Effector memory CD4-positive, alpha-beta T cell (primary cell): ENCODE measurements around the gene MTHFD2.
"Not testable (repeated sequence)": the region's sequence is repeated elsewhere in the genome, so short reads cannot be mapped to it uniquely, and the experiment has no call there.

Experiments
- DNase-seq, 3 donors: peaks; one replicate each; pipeline ENCODE4 v3.0.0-alpha.2; 2020
- H3K27ac ChIP-seq: 2 replicates; pipeline ENCODE4 v1.7.0; 2013; ENCODE audit warnings: mild to moderate bottlenecking, low read length, moderate library complexity; ENCODE audit not compliant: insufficient read depth, poor library complexity, severe bottlenecking
- H3K27me3 ChIP-seq: replicated peaks from 2 replicates; pipeline ENCODE4 v1.7.0; 2013; ENCODE audit warnings: mild to moderate bottlenecking, low read length; ENCODE audit not compliant: insufficient read depth, control insufficient read depth, poor library complexity, severe bottlenecking
- H3K36me3 ChIP-seq: 2 replicates; pipeline ENCODE4 v1.7.0; 2013; ENCODE audit warnings: mild to moderate bottlenecking, low read length, moderate library complexity; ENCODE audit not compliant: control insufficient read depth, insufficient read depth
- H3K4me1 ChIP-seq: 2 replicates; pipeline ENCODE4 v1.7.0; 2013; ENCODE audit warnings: low read length, mild to moderate bottlenecking; ENCODE audit not compliant: control insufficient read depth, insufficient read depth, poor library complexity, severe bottlenecking
- H3K4me3 ChIP-seq: 2 replicates; pipeline ENCODE4 v1.7.0; 2013; ENCODE audit warnings: low read length, low read depth, mild to moderate bottlenecking; ENCODE audit not compliant: insufficient read depth, poor library complexity, severe bottlenecking
- H3K9me3 ChIP-seq: 2 replicates; pipeline ENCODE4 v1.7.0; 2013; ENCODE audit warnings: mild to moderate bottlenecking, low read length, moderate library complexity; ENCODE audit not compliant: control insufficient read depth

The MTHFD2 gene

GRCh38 chr2:74178211-74179062 lies 20.0 kb upstream of the MTHFD2 start, which contains the start of gene MOB1A:
TSS of gene MOB1A (minus strand) at chr2:74178879. CDS start at chr2:74178674, 205 bp downstream.
- Histone ChIP-seq H3K9me3 (no peaks in the 10 kb centered on the region), H3K36me3 (no peaks in the 10 kb centered on the region), H3K4me1 (peaks cover 19% of the 10 kb centered on the region), H3K27ac (peak within 1 kb of the TSS; percentile 98), H3K27me3 (no peaks in the 10 kb centered on the region), H3K4me3 (peak within 1 kb of the TSS; percentile 96)
- DNase-seq = peak; percentile 92 to 97 (median 96)

- Histone ChIP-seq H3K27ac (peak overlapping the region; percentile 98), H3K4me3 (peak overlapping the region; percentile 96), H3K27me3 (no peaks in the 10 kb centered on the region), H3K9me3 (no peaks in the 10 kb centered on the region), H3K36me3 (no peaks in the 10 kb centered on the region), H3K4me1 (peaks cover 19% of the 10 kb centered on the region)
- no peak for DNase-seq
Observed at GRCh38 chr2:74179063-74179865, 19.2 kb upstream of the MTHFD2 start.

- H3K4me3 ChIP-seq = no peak overlapping the region
- H3K27ac ChIP-seq = no peak overlapping the region
- H3K4me1 ChIP-seq = peaks cover 9% of the 10 kb centered on the region
- DNase-seq = no peak
- no peaks in the 10 kb centered on the region for H3K27me3 ChIP-seq
- no peaks in the 10 kb centered on the region for H3K36me3 ChIP-seq
- no peaks in the 10 kb centered on the region for H3K9me3 ChIP-seq
Observed at GRCh38 chr2:74181739-74182138, 16.7 kb upstream of the MTHFD2 start.

GRCh38 chr2:74183878-74184277 lies 14.5 kb upstream of the MTHFD2 start:
- DNase-seq = no peak

GRCh38 chr2:74186038-74186437 lies 12.4 kb upstream of the MTHFD2 start:
- Histone ChIP-seq H3K4me3 (no peak overlapping the region), H3K27me3 (no peaks in the 10 kb centered on the region), H3K4me1 (no peaks in the 10 kb centered on the region), H3K36me3 (no peaks in the 10 kb centered on the region), H3K9me3 (no peaks in the 10 kb centered on the region), H3K27ac (no peak overlapping the region)
- peak in 1 of 3 donors; percentile 14 for DNase-seq

More at GRCh38 chr2:74183878-74184277, 14.5 kb upstream of the MTHFD2 start:
- Histone ChIP-seq H3K9me3 (no peaks in the 10 kb centered on the region), H3K27ac (no peak overlapping the region), H3K4me1 (no peaks in the 10 kb centered on the region), H3K4me3 (no peak overlapping the region), H3K36me3 (no peaks in the 10 kb centered on the region), H3K27me3 (no peaks in the 10 kb centered on the region)

GRCh38 chr2:74186706-74187105 lies 11.7 kb upstream of the MTHFD2 start:
- not testable (repeated sequence) for H3K36me3 ChIP-seq, H3K4me1 ChIP-seq, H3K27ac ChIP-seq, H3K9me3 ChIP-seq, H3K4me3 ChIP-seq, H3K27me3 ChIP-seq, DNase-seq

- H3K4me1 ChIP-seq = no peaks in the 10 kb centered on the region
- DNase-seq = no peak
- no peaks in the 10 kb centered on the region for H3K9me3 ChIP-seq
- H3K27me3 ChIP-seq = no peaks in the 10 kb centered on the region
- no peak overlapping the region for H3K4me3 ChIP-seq
- H3K36me3 ChIP-seq = no peaks in the 10 kb centered on the region
- H3K27ac ChIP-seq = no peak overlapping the region
Observed at GRCh38 chr2:74188018-74188601, 10.3 kb upstream of the MTHFD2 start.

GRCh38 chr2:74188696-74189095 lies 9.7 kb upstream of the MTHFD2 start:
- H3K27ac ChIP-seq = no peak overlapping the region
- no peak overlapping the region for H3K4me3 ChIP-seq
- H3K4me1 ChIP-seq = no peaks in the 10 kb centered on the region
- no peaks in the 10 kb centered on the region for H3K27me3 ChIP-seq
- DNase-seq = no peak
- H3K36me3 ChIP-seq = no peaks in the 10 kb centered on the region
- no peaks in the 10 kb centered on the region for H3K9me3 ChIP-seq

- no peaks in the 10 kb centered on the region for H3K36me3 ChIP-seq
- no peak overlapping the region for H3K4me3 ChIP-seq
- H3K27ac ChIP-seq = no peak overlapping the region
- no peaks in the 10 kb centered on the region for H3K4me1 ChIP-seq
- H3K27me3 ChIP-seq = no peaks in the 10 kb centered on the region
- no peaks in the 10 kb centered on the region for H3K9me3 ChIP-seq
- no peak for DNase-seq
Observed at GRCh38 chr2:74191596-74192380, 6.6 kb upstream of the MTHFD2 start.
